ENCODE measurements around the gene COPS2.
A peak's percentile ranks its signal among the peaks of the same experiment; 100 is the strongest.

COPS2 gene

DNA sequence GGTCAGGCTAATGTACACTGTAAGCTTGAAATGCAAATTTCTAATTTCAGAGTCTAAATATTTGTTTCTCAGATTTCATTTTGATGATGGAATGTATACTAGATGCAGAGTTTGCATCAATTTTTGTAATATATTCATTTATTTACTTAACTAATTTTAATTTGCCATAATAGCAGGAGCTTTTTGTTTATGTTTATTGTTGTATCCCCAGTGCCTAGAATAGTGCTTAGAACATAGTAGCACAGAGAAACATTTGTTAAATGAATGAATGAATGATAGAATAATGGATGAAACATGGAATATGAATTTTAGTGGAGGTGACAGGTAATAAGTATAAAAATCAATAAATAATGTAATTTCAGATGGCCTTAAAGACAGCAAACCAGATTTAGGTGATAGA lies 9.5 kb upstream of the COPS2 start:
- Histone ChIP-seq H3K4me1 (ENCODE audit: control insufficient read depth, insufficient read depth, low read length, poor library complexity, severe bottlenecking) (no peaks in the 10 kb centered on the region), H3K9me3 (ENCODE audit: control insufficient read depth, low read length) (no peaks in the 10 kb centered on the region), H3K27ac (ENCODE audit: insufficient read depth, low read length, poor library complexity, severe bottlenecking) (no peak overlapping the region), H3K27me3 (replicated peaks; ENCODE audit: control insufficient read depth, insufficient read depth, low read length, poor library complexity, severe bottlenecking) (no peaks in the 10 kb centered on the region), H3K36me3 (ENCODE audit: control insufficient read depth, insufficient read depth, low read length) (no peaks in the 10 kb centered on the region), H3K4me3 (ENCODE audit: insufficient read depth, low read depth, low read length, poor library complexity, severe bottlenecking) (no peak overlapping the region)
- no peak for DNase-seq

DNA sequence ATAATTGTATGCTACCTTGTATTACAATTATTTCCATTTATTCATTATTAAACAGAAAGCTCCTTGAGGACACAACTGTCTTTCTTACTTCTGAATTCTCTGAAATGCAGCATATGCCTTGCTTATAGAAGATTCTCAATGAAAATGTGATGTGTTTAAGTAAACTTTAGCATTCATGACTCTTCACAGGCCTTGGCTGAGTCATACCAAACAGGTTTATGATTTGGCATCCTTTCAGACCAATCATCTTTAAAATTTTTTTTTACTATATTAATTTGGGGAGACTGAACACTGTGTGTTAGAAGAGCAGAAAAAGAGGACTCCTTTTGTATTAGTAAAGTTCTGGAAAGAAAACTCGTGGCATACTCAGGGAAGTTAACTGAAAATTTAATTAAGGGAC lies 8.3 kb upstream of the COPS2 start:
- DNase-seq = no peak
- Histone ChIP-seq H3K9me3 (ENCODE audit: control insufficient read depth, low read length) (no peaks in the 10 kb centered on the region), H3K4me1 (ENCODE audit: control insufficient read depth, insufficient read depth, low read length, poor library complexity, severe bottlenecking) (no peaks in the 10 kb centered on the region), H3K4me3 (ENCODE audit: insufficient read depth, low read depth, low read length, poor library complexity, severe bottlenecking) (no peak overlapping the region), H3K36me3 (ENCODE audit: control insufficient read depth, insufficient read depth, low read length) (no peaks in the 10 kb centered on the region), H3K27me3 (replicated peaks; ENCODE audit: control insufficient read depth, insufficient read depth, low read length, poor library complexity, severe bottlenecking) (no peaks in the 10 kb centered on the region), H3K27ac (ENCODE audit: insufficient read depth, low read length, poor library complexity, severe bottlenecking) (no peak overlapping the region)

DNA sequence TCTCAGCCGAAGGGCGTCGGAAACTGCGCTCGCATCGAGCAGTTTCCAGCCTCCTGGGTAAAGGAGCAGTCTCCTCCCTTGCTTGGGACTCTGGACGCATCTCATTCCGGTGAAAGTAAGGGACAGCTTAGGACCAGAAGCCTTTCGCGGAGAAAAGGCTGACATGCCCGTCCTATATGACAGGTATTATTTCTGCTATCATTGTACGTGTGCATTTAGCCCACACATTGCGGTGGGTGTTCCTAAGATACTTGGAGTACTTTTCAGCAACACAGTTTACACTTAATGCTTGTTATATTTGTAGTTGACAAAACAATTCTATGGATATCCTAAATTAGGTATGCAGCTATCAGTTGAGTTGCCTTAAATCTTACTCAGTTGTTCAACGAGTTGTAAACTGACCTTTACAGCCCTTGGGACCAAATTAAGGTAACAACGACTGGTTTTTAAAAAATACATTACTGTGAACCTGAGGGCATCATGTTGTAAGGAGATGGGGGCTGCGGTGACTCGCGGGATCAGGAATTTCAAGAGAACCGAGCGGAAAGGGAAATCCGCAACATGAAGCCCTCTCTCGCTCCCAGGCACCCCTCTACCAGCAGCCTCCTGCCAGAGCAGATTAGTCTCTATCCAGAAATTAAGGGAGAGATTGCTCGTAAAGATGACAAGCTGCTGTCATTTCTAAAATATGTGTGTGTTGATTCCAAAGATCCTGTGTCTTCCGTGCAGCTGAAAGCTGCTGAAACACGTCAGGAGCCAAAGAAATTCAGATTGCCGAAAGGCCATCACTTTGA lies 632 bp upstream of the COPS2 start:
- peaks cover 13% of the 10 kb centered on the region for H3K4me1 ChIP-seq (ENCODE audit: control insufficient read depth, insufficient read depth, low read length, poor library complexity, severe bottlenecking)
- no peaks in the 10 kb centered on the region for H3K9me3 ChIP-seq (ENCODE audit: control insufficient read depth, low read length)
- no peak for DNase-seq
- H3K36me3 ChIP-seq (ENCODE audit: control insufficient read depth, insufficient read depth, low read length) = no peaks in the 10 kb centered on the region
- peak overlapping the region; percentile 86 for H3K27ac ChIP-seq (ENCODE audit: insufficient read depth, low read length, poor library complexity, severe bottlenecking)
- H3K4me3 ChIP-seq (ENCODE audit: insufficient read depth, low read depth, low read length, poor library complexity, severe bottlenecking) = peak overlapping the region; percentile 82
- no peaks in the 10 kb centered on the region for H3K27me3 ChIP-seq (replicated peaks; ENCODE audit: control insufficient read depth, insufficient read depth, low read length, poor library complexity, severe bottlenecking)

DNA sequence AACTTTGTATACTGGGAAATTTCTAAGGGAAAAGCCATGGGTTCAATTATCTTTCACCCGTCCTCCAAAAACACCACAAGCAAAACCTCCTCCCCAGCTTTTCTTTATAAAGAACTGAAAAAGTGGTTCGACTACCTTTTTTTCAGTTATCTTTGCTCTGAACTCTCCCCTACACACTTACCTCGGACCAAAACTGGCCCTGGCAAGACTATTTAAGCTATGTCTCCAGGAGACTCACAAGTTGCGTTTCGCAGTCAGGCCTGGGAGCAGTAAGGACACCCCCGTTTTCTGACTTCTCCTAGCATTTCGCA lies 645 bp downstream of the COPS2 start:
- Histone ChIP-seq H3K4me1 (ENCODE audit: control insufficient read depth, insufficient read depth, low read length, poor library complexity, severe bottlenecking) (peaks cover 13% of the 10 kb centered on the region), H3K27ac (ENCODE audit: insufficient read depth, low read length, poor library complexity, severe bottlenecking) (peak overlapping the region; percentile 86), H3K27me3 (replicated peaks; ENCODE audit: control insufficient read depth, insufficient read depth, low read length, poor library complexity, severe bottlenecking) (no peaks in the 10 kb centered on the region), H3K36me3 (ENCODE audit: control insufficient read depth, insufficient read depth, low read length) (no peaks in the 10 kb centered on the region), H3K9me3 (ENCODE audit: control insufficient read depth, low read length) (no peaks in the 10 kb centered on the region), H3K4me3 (ENCODE audit: insufficient read depth, low read depth, low read length, poor library complexity, severe bottlenecking) (peak overlapping the region; percentile 82)
- DNase-seq = no peak

DNA sequence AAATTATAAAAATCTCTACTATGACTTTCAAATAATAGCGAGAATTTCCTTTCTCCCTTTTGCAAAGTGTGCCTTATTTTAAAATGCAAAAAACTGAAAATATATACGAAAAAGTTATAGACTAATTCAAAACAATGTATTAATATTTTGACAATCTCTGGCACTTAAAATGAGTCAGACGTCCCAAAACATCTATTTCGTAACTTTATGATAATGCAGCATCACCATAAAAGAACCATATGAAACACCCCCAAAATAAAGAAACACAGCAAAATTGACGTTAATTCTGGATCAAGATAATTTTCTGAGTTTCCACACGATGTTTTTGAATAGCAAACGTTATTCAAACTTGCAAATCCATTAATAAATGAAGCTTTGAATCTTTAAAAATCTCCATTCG lies 1.0 kb downstream of the COPS2 start:
- no peak for DNase-seq

DNA sequence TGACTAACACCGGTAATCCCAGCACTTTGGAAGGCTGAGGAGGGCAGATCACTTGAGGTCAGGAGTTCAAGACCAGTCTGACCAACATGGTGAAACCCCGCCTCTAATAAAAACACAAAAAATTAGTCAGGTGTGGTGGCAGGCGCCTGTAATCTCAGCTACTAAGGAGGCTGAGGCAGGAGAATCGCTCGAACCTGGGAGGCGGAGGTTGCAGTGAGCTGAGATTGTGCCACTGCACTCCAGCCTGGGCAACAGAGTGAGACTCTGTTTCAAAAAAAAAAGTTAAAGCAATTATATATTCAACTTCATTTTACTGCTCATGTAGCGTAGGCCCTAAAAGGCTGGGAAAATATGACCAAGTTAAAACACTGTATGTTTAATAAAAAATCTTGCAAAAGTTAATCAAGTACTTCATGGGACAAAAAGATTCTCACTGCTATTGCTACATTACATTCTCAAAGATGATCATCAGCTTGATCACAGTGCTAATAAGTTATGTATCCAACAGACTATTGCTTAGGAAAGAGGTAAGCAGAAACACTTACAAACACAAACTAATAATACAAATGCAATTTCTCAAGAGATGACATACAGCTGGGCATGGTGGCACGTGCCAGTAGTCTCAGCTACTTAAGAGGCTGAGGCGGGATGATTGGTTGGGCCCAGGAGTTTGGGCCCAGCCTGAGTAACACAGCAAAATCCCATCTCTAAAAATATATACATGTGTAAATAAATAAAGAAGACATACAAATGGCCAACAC lies 2.7 kb downstream of the COPS2 start:
- Histone ChIP-seq H3K9me3 (ENCODE audit: control insufficient read depth, low read length) (no peaks in the 10 kb centered on the region), H3K36me3 (ENCODE audit: control insufficient read depth, insufficient read depth, low read length) (no peaks in the 10 kb centered on the region), H3K27me3 (replicated peaks; ENCODE audit: control insufficient read depth, insufficient read depth, low read length, poor library complexity, severe bottlenecking) (no peaks in the 10 kb centered on the region), H3K27ac (ENCODE audit: insufficient read depth, low read length, poor library complexity, severe bottlenecking) (no peak overlapping the region), H3K4me3 (ENCODE audit: insufficient read depth, low read depth, low read length, poor library complexity, severe bottlenecking) (no peak overlapping the region), H3K4me1 (ENCODE audit: control insufficient read depth, insufficient read depth, low read length, poor library complexity, severe bottlenecking) (peaks cover 13% of the 10 kb centered on the region)
- no peak for DNase-seq

More for the DNA sequence above, 1.0 kb downstream of the COPS2 start:
- Histone ChIP-seq H3K4me1 (ENCODE audit: control insufficient read depth, insufficient read depth, low read length, poor library complexity, severe bottlenecking) (peaks cover 13% of the 10 kb centered on the region), H3K36me3 (ENCODE audit: control insufficient read depth, insufficient read depth, low read length) (no peaks in the 10 kb centered on the region), H3K9me3 (ENCODE audit: control insufficient read depth, low read length) (no peaks in the 10 kb centered on the region), H3K27ac (ENCODE audit: insufficient read depth, low read length, poor library complexity, severe bottlenecking) (no peak overlapping the region), H3K27me3 (replicated peaks; ENCODE audit: control insufficient read depth, insufficient read depth, low read length, poor library complexity, severe bottlenecking) (no peaks in the 10 kb centered on the region), H3K4me3 (ENCODE audit: insufficient read depth, low read depth, low read length, poor library complexity, severe bottlenecking) (peak overlapping the region; percentile 82)

DNA sequence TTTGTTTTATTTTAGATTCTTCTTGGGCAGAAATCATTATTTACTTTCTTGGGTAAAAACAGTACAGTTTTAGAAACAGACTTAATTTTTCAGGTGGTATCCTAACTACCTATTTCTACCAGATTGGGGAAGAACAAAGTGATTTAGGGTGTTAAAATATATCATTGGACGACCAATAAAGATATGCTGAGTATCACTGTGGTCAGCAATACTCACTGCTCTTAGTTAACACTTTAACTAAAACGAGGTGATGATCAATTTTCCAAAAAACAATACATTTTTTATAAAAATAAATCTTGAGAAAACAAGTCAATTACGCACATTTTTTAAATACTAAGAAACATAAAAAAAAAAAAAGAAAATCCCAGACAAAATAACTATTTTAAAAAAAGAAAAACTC lies 3.6 kb downstream of the COPS2 start:
- Histone ChIP-seq H3K27ac (ENCODE audit: insufficient read depth, low read length, poor library complexity, severe bottlenecking) (no peak overlapping the region), H3K27me3 (replicated peaks; ENCODE audit: control insufficient read depth, insufficient read depth, low read length, poor library complexity, severe bottlenecking) (no peaks in the 10 kb centered on the region), H3K4me1 (ENCODE audit: control insufficient read depth, insufficient read depth, low read length, poor library complexity, severe bottlenecking) (peaks cover 10% of the 10 kb centered on the region), H3K9me3 (ENCODE audit: control insufficient read depth, low read length) (no peaks in the 10 kb centered on the region), H3K4me3 (ENCODE audit: insufficient read depth, low read depth, low read length, poor library complexity, severe bottlenecking) (no peak overlapping the region), H3K36me3 (ENCODE audit: control insufficient read depth, insufficient read depth, low read length) (no peaks in the 10 kb centered on the region)
- no peak for DNase-seq

DNA sequence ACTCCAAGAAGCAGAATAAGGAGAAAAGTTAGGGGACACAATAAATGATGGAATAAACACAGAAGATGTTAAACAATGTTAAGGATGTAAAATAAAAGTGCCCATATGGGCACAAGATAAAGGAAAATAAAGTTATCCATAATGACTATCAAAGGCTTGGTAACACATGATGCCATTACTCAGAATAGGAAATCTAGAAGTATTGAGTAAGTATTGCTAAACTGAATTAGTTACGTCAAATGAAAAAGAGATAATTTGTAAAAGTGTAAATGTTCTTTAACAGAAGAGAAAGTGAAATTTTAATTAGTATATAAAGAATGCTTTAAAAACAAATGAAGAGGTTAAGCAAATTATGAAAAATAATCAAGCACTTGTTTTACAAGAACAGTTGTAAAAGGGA lies 6.7 kb downstream of the COPS2 start:
- H3K36me3 ChIP-seq (ENCODE audit: control insufficient read depth, insufficient read depth, low read length) = peaks cover 7% of the 10 kb centered on the region
- H3K9me3 ChIP-seq (ENCODE audit: control insufficient read depth, low read length) = no peaks in the 10 kb centered on the region
- DNase-seq = no peak
- H3K27me3 ChIP-seq (replicated peaks; ENCODE audit: control insufficient read depth, insufficient read depth, low read length, poor library complexity, severe bottlenecking) = no peaks in the 10 kb centered on the region
- H3K27ac ChIP-seq (ENCODE audit: insufficient read depth, low read length, poor library complexity, severe bottlenecking) = no peak overlapping the region
- H3K4me3 ChIP-seq (ENCODE audit: insufficient read depth, low read depth, low read length, poor library complexity, severe bottlenecking) = no peak overlapping the region
- H3K4me1 ChIP-seq (ENCODE audit: control insufficient read depth, insufficient read depth, low read length, poor library complexity, severe bottlenecking) = peaks cover 7% of the 10 kb centered on the region

DNA sequence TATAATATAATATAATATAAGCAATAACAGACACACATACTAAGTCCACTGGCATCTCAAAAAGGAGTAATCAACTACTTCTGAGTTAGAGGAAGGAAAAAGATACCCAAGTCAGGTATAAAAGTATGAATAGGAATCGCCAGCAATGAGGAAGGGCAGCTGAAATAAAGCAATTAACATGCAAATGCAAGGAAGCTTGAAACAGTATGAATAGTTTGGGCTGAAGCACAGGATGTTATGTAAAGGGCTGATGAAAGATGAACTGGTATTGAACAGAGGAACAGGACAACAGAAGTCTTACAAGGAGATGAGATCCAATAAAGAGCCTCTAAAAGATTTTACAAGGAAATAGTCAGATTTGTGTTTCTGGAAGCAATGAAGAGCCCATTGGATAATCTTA lies 7.1 kb downstream of the COPS2 start:
- Histone ChIP-seq H3K27me3 (replicated peaks; ENCODE audit: control insufficient read depth, insufficient read depth, low read length, poor library complexity, severe bottlenecking) (no peaks in the 10 kb centered on the region), H3K4me3 (ENCODE audit: insufficient read depth, low read depth, low read length, poor library complexity, severe bottlenecking) (no peak overlapping the region), H3K36me3 (ENCODE audit: control insufficient read depth, insufficient read depth, low read length) (peaks cover 11% of the 10 kb centered on the region), H3K9me3 (ENCODE audit: control insufficient read depth, low read length) (no peaks in the 10 kb centered on the region), H3K27ac (ENCODE audit: insufficient read depth, low read length, poor library complexity, severe bottlenecking) (no peak overlapping the region), H3K4me1 (ENCODE audit: control insufficient read depth, insufficient read depth, low read length, poor library complexity, severe bottlenecking) (peaks cover 4% of the 10 kb centered on the region)
- no peak for DNase-seq
